Measurements from ENCODE around the gene METTL2B.

GRCh38 chr7:128448751-128449302 lies 27.7 kb upstream of the METTL2B start:
- TF ChIP-seq CTCF (IDR thresholded peaks at IDR 0.05) (no peak), IRF2 (CRISPR knock-in tag; IDR thresholded peaks at IDR 0.05; ENCODE audit: borderline replicate concordance, low read depth) (no peak), ZNF121 (CRISPR knock-in tag; IDR thresholded peaks at IDR 0.05) (no peak), USF2 (CRISPR knock-in tag; IDR thresholded peaks at IDR 0.05) (no peak), ZNF263 (CRISPR knock-in tag; IDR thresholded peaks at IDR 0.05; ENCODE audit: low read depth) (no peak), NFYB (CRISPR knock-in tag; conservative IDR thresholded peaks at IDR 0.05; ENCODE audit: low read depth) (no peak), ZNF138 (CRISPR knock-in tag; conservative IDR thresholded peaks at IDR 0.05) (no peak)
